ENCODE measurements around the gene B4GALNT4. TPM values are rescaled to one million over a fixed set of nuclear protein-coding genes. Genes with fewer than 3 reads are reported as not detected.
"Not testable (repeated sequence)": the region's sequence is repeated elsewhere in the genome, so short reads cannot be mapped to it uniquely, and the experiment has no call there.

B4GALNT4 gene
- total and polyA plus RNA-seq, 9 donors = 12.9 to 34.1 (median 20.6) TPM

DNA sequence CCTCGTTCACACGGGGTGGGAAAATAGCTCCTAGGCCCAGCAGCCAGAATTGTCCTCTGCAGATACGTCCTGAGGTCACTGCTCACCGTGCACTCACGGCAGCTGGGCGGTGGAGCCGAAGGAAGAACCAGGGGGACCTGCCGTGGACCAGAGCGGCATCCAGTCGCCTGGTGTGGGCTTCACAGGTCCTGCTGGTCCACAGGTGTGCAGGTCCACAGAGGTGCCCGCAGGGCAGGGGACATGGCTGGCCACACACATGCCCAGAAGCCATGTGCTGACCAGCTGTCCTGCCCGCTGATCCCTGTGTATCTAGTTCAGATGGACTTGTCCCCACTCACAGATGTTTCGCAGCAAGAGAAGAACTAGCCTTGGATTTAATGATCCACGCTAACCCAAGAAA, 14.1 kb downstream of the B4GALNT4 start:
- 80% methylated on average over 12 of the region's 14 CpGs for WGBS (ENCODE audit: insufficient coverage)
- peaks cover 11% of the 10 kb centered on the region for H3K9me3 ChIP-seq (replicated peaks; ENCODE audit: control insufficient read depth, low read depth, low read length)
- no peaks in the 10 kb centered on the region for H3K4me1 ChIP-seq (ENCODE audit: control insufficient read depth, insufficient read depth, low read length)
- no peak for DNase-seq
- no peak overlapping the region for H3K27ac ChIP-seq (ENCODE audit: low read length)
- H3K4me3 ChIP-seq (ENCODE audit: low read length) = no peak overlapping the region
- peaks cover 2% of the 10 kb centered on the region for H3K27me3 ChIP-seq (ENCODE audit: control insufficient read depth, insufficient read depth, low read length)
- no peaks in the 10 kb centered on the region for H3K36me3 ChIP-seq (ENCODE audit: control insufficient read depth, insufficient read depth, low read length)

DNA sequence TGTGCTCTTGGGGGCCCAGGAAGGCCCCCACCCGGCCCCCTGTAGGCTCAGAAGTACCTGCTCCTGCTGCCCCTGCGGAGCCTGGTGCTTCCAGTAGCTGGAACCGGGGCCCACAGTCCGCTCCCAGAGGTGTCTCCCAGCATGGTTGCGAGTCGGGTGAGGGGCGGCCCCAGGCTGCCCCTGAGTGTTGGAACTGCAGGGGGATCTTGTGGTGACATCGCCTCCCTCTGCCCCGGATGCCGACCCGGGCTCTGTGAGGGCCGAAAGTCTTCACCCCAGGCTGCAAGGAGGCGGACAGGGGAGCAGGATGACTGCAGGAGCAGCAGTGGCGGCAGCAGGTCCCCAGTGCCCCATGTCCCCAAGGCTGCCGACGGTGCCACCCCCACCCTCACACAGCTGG, 15.2 kb downstream of the B4GALNT4 start:
- Histone ChIP-seq H3K27me3 (ENCODE audit: control insufficient read depth, insufficient read depth, low read length) (peaks cover 2% of the 10 kb centered on the region), H3K9me3 (replicated peaks; ENCODE audit: control insufficient read depth, low read depth, low read length) (peaks cover 11% of the 10 kb centered on the region), H3K4me1 (ENCODE audit: control insufficient read depth, insufficient read depth, low read length) (no peaks in the 10 kb centered on the region), H3K36me3 (ENCODE audit: control insufficient read depth, insufficient read depth, low read length) (no peaks in the 10 kb centered on the region), H3K27ac (ENCODE audit: low read length) (no peak overlapping the region), H3K4me3 (ENCODE audit: low read length) (no peak overlapping the region)
- DNase-seq = no peak
- WGBS (ENCODE audit: insufficient coverage) = 86% methylated on average over 13 of the region's 16 CpGs

DNA sequence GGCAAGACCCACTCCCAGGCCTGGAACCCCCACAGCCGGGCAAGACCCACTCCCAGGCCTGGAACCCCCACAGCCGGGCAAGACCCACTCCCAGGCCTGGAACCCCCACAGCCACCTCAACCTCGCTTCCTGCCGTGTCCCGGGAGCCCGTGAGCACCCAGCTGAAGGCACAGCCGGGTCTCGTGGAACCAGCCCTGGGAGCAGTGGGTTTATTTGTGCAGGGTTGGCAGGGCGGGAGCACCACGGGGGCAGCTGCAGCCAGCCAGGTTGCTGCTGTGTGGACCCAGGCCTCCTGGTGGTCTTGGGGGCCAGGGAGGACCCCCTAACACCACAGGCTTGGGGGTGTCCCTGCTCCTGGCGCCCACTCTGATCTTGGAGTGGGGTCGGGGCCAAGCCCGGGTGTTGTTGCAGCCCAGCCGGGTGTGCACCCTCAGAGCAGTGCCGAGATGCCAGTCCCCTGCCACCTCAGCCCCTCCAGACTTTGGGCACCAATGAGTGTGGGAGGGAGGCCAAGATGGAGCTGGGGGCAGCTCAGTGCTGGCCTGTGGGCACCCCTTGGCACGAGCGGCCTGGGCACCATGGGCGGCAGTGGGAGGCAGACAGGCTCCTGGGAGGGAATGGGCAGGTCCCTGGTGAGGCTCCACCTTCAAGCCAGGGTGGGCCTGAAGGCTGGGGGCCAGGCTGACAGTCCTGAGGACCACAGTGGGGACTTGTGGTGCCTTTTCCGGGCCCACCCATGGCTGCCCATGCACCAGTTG, 16.5 kb downstream of the B4GALNT4 start:
- H3K4me3 ChIP-seq (ENCODE audit: low read length) = no peak overlapping the region
- H3K4me1 ChIP-seq (ENCODE audit: control insufficient read depth, insufficient read depth, low read length) = no peaks in the 10 kb centered on the region
- no peak for DNase-seq
- H3K36me3 ChIP-seq (ENCODE audit: control insufficient read depth, insufficient read depth, low read length) = no peaks in the 10 kb centered on the region
- no peak overlapping the region for H3K27ac ChIP-seq (ENCODE audit: low read length)
- WGBS (ENCODE audit: insufficient coverage) = 95% methylated on average over 15 of the region's 19 CpGs
- H3K9me3 ChIP-seq (replicated peaks; ENCODE audit: control insufficient read depth, low read depth, low read length) = peaks cover 11% of the 10 kb centered on the region
- H3K27me3 ChIP-seq (ENCODE audit: control insufficient read depth, insufficient read depth, low read length) = peaks cover 2% of the 10 kb centered on the region

DNA sequence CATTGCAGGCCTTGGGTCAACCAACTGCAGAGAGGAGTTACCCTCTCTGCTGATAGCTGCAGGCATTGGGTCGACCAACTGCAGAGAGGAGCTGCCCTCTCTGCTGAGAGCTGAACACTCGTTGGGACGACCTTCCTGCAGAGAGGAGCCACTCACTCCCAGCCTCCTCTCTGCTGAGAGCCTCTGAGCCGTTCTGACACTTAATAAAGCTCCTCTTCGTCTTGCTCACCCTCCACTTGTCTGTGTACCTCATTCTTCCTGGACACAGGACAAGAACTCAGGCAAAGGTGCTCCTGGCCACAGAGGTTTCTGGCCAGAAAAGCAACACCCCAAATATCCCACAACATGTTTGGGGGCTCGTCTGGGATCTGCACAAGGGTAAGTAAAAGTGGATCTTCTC, 17.2 kb downstream of the B4GALNT4 start:
- H3K27me3 ChIP-seq (ENCODE audit: control insufficient read depth, insufficient read depth, low read length) = peaks cover 2% of the 10 kb centered on the region

DNA sequence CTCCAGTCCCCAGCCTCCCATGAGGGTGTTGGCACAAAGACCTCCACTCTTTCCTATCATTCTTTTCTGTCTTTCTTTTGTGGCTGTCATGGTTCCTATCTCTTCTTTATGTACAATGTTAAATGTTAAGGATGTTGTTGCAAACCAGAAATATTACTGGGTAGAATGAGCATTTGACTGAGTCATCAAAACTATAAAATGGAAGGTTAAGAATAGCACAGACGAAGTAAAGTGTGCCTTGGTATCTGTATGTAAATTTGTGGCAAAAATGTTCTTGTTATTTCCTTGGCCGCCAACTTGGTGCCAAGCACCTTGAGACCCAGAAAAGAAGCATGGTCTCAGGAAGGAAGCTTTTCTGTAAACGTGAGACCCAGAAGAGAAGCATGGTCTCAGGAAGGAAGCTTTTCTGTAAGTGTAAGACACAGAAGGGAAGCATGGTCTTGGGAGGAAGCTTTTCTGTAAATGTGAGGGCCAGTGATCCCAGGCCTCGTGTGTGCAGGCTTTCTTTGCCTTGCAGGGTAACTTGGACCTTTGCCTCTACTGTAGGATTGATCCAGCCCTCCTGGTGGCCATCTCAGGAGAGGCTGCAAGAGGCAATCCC, 18.0 kb downstream of the B4GALNT4 start:
- H3K4me1 ChIP-seq (ENCODE audit: control insufficient read depth, insufficient read depth, low read length) = no peaks in the 10 kb centered on the region
- no peaks in the 10 kb centered on the region for H3K36me3 ChIP-seq (ENCODE audit: control insufficient read depth, insufficient read depth, low read length)
- H3K27ac ChIP-seq (ENCODE audit: low read length) = no peak overlapping the region
- peaks cover 2% of the 10 kb centered on the region for H3K27me3 ChIP-seq (ENCODE audit: control insufficient read depth, insufficient read depth, low read length)
- no peak for DNase-seq
- no peak overlapping the region for H3K4me3 ChIP-seq (ENCODE audit: low read length)
- H3K9me3 ChIP-seq (replicated peaks; ENCODE audit: control insufficient read depth, low read depth, low read length) = peaks cover 11% of the 10 kb centered on the region
- WGBS (ENCODE audit: insufficient coverage) = 73% methylated on average over 3 of the region's 4 CpGs

More for the DNA sequence above, 17.2 kb downstream of the B4GALNT4 start:
- Histone ChIP-seq H3K4me1 (ENCODE audit: control insufficient read depth, insufficient read depth, low read length) (no peaks in the 10 kb centered on the region), H3K4me3 (ENCODE audit: low read length) (no peak overlapping the region), H3K36me3 (ENCODE audit: control insufficient read depth, insufficient read depth, low read length) (no peaks in the 10 kb centered on the region), H3K27ac (ENCODE audit: low read length) (no peak overlapping the region), H3K9me3 (replicated peaks; ENCODE audit: control insufficient read depth, low read depth, low read length) (peaks cover 11% of the 10 kb centered on the region)
- no peak for DNase-seq
- 95% methylated on average over 5 of the region's 6 CpGs for WGBS (ENCODE audit: insufficient coverage)

DNA sequence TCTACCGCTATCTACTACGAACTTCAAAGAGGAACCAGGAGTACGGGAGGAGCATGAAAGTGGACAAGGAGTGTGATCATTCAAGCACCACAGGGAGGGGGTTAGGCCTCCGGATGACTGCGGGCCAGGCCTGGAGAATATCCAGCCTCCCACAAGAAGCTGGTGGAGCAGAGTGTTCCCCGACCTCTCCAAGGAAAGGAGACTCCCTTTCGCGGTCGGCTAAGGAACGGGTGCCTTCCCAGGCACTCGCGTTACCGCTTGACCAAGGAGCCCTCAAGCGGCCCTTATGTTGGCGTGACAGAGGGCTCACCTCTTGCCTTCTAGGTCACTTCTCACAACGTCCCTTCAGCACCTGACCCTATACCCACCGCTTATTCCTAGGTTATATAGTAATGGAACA, 20.1 kb downstream of the B4GALNT4 start:
- not testable (repeated sequence) for DNase-seq; H3K4me1 ChIP-seq (ENCODE audit: control insufficient read depth, insufficient read depth, low read length); H3K27me3 ChIP-seq (ENCODE audit: control insufficient read depth, insufficient read depth, low read length); H3K4me3 ChIP-seq (ENCODE audit: low read length); H3K36me3 ChIP-seq (ENCODE audit: control insufficient read depth, insufficient read depth, low read length); H3K27ac ChIP-seq (ENCODE audit: low read length)
- 72% methylated on average over 5 of the region's 17 CpGs for WGBS (ENCODE audit: insufficient coverage)
- H3K9me3 ChIP-seq (replicated peaks; ENCODE audit: control insufficient read depth, low read depth, low read length) = peaks cover 11% of the 10 kb centered on the region

DNA sequence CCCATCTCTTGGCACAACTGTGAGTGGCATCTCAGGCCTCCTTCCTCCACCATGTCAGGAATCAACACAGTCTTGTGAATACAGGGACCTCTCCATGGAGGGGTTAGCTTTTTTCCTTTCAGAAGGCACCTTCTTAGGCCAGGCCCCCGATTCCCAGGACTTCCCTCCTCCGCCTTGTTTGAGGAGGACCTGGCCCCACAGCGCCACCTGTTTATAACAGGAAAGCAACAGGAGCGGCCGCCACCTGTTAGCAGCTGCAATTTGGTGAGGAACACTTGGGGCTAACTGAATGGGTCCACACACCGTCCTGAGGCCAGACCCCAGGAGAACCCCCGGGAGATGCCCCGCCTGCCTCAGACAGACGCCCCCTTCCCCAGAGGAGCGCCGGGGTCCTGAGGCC, 20.9 kb downstream of the B4GALNT4 start:
- H3K27ac ChIP-seq (ENCODE audit: low read length) = no peak overlapping the region
- peaks cover 11% of the 10 kb centered on the region for H3K9me3 ChIP-seq (replicated peaks; ENCODE audit: control insufficient read depth, low read depth, low read length)
- H3K27me3 ChIP-seq (ENCODE audit: control insufficient read depth, insufficient read depth, low read length) = peaks cover 4% of the 10 kb centered on the region
- no peaks in the 10 kb centered on the region for H3K4me1 ChIP-seq (ENCODE audit: control insufficient read depth, insufficient read depth, low read length)
- no peaks in the 10 kb centered on the region for H3K36me3 ChIP-seq (ENCODE audit: control insufficient read depth, insufficient read depth, low read length)
- no peak overlapping the region for H3K4me3 ChIP-seq (ENCODE audit: low read length)
- DNase-seq = no peak
- 60% methylated on average over 1 of the region's 11 CpGs for WGBS (ENCODE audit: insufficient coverage)

DNA sequence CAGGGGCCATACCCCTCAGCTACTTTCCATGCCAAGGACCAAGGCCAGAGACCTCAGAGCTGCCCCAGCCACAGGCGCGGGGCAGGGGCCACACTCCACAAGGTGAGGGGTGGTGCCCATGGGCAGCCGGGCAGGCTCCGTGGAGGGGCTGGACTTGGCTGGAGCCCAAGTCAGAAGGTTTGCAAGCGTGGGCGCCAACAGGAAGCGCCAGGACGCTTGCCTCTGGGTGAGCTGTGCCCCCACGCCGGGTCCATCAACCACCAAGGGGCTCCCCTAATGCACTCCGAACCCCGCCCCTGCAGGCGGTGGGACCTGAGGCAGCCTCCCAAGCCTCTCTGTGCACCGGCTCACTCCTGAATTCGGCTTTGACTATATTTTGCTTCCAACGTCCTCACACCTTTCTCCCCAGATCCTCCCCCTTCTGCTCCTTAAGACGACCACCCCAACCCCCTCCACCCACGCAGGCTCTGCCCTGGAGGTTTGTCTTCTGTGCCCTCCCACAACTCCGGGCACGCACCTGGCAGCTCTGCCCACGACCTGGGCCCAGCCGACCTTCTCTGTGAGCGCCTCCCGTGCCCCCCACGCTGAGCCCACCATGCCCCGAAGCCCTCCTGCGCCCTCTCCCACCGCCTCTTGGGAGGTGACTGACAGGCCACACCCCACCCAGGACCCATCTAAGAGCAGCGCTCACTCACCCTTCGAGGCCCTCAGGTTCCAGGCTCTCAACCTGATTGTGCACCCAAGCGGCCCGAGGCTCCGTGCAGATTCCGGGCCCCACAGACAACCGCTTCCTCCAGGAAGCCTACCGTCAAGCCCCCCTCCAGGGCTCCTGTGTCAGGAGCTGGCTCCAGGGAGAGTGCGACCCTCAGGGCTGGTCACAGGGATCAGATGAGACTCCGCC, 22.1 kb downstream of the B4GALNT4 start:
- 77% methylated on average over 37 of the region's 38 CpGs for WGBS (ENCODE audit: insufficient coverage)
- Histone ChIP-seq H3K9me3 (replicated peaks; ENCODE audit: control insufficient read depth, low read depth, low read length) (peaks cover 7% of the 10 kb centered on the region), H3K27ac (ENCODE audit: low read length) (no peak overlapping the region), H3K36me3 (ENCODE audit: control insufficient read depth, insufficient read depth, low read length) (no peaks in the 10 kb centered on the region), H3K4me3 (ENCODE audit: low read length) (no peak overlapping the region), H3K4me1 (ENCODE audit: control insufficient read depth, insufficient read depth, low read length) (no peaks in the 10 kb centered on the region), H3K27me3 (ENCODE audit: control insufficient read depth, insufficient read depth, low read length) (peaks cover 4% of the 10 kb centered on the region)
- DNase-seq = no peak

DNA sequence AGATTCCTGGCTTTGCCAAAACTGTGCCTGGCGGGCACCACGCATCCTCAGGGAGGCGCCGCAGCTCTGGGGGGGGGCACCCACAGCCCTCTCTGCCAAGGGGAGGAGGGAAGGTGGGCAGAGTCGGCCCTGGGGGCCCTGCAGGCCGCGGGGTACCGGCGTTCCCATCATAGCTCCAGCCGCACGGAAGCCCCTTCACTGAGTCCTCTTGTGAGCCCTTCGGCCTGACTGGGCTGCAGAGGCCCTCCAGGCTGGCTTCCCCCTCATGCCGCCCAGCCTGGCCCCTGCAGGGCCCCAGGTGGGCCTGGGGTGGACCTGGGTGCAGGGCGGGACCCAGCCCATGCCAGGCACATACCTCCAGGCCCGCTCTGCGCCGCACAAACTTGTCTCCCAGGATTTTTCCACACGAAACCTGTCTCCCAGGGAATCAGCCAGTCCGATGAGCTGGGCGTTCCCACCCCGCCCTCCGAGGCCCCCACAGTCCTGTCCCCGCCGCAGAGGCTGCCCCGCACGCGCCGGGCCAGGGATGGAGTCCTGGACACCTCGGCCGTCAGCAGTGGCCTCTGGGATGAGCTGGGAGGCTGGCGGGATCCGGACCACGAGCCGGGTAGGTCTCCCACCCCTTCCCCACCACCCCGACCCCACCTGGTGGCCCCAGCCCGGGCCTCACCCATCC, 22.9 kb downstream of the B4GALNT4 start:
- DNase-seq = no peak
- Histone ChIP-seq H3K27ac (ENCODE audit: low read length) (no peak overlapping the region), H3K4me1 (ENCODE audit: control insufficient read depth, insufficient read depth, low read length) (peaks cover 5% of the 10 kb centered on the region), H3K4me3 (ENCODE audit: low read length) (no peak overlapping the region), H3K36me3 (ENCODE audit: control insufficient read depth, insufficient read depth, low read length) (no peaks in the 10 kb centered on the region), H3K9me3 (replicated peaks; ENCODE audit: control insufficient read depth, low read depth, low read length) (no peaks in the 10 kb centered on the region), H3K27me3 (ENCODE audit: control insufficient read depth, insufficient read depth, low read length) (peaks cover 4% of the 10 kb centered on the region)
- 83% methylated on average over 20 of the region's 36 CpGs for WGBS (ENCODE audit: insufficient coverage)

Measured in muscle of leg (tissue), 11 donors.